Stomach (tissue), 4 donors: Measurements from ENCODE around the gene COL5A3.

Experiments
- POLR2AphosphoS5 ChIP-seq, 3 donors: sonication (generic); formaldehyde crosslinking; IDR thresholded peaks; one replicate each; pipeline ENCODE4 v1.6.1; 2016; ENCODE audit warnings: antibody characterized with exemption in 3 of 3
- TF ChIP-seq, protein P1 (sequence below), 7 experiments: fragments of 450-650 bp in 4 of 7; fragments of 200-600 bp in 3 of 7; sonication (generic) in 3 of 7; IDR thresholded peaks; one replicate each; pipeline ENCODE4 v1.5.1; 2016 to 2019; ENCODE audit warnings: antibody characterized with exemption in 7 of 7, control low read depth in 2 of 7, mild to moderate bottlenecking in 1 of 7

DNA sequence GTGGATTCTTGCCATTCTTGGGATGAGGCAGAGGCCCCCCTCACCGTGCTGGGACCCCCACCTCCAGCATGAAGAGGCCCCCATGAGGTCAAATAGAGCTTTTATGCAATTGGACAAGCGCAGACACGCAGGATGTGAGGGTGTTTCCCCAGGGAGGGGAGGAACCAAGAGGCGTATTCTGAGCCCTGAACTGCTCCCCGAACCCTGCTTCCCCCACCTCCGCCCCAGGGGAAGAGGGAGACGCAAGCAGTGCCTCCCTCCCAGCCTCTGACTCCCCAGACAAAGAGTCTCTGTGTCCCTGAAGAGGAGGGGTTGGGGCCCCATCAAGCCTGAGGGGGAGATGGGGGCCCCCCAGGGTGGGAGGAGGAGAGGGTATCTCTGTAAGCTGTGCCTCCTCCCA lies 1.7 kb upstream of the COL5A3 start:
- TF ChIP-seq, protein P1, sequence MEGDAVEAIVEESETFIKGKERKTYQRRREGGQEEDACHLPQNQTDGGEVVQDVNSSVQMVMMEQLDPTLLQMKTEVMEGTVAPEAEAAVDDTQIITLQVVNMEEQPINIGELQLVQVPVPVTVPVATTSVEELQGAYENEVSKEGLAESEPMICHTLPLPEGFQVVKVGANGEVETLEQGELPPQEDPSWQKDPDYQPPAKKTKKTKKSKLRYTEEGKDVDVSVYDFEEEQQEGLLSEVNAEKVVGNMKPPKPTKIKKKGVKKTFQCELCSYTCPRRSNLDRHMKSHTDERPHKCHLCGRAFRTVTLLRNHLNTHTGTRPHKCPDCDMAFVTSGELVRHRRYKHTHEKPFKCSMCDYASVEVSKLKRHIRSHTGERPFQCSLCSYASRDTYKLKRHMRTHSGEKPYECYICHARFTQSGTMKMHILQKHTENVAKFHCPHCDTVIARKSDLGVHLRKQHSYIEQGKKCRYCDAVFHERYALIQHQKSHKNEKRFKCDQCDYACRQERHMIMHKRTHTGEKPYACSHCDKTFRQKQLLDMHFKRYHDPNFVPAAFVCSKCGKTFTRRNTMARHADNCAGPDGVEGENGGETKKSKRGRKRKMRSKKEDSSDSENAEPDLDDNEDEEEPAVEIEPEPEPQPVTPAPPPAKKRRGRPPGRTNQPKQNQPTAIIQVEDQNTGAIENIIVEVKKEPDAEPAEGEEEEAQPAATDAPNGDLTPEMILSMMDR (IDR thresholded peaks at IDR 0.05): no peak
- no peak for TF ChIP-seq POLR2AphosphoS5 (IDR thresholded peaks at IDR 0.05)
